Activated CD4-positive, alpha-beta T cell treated with anti-CD3 and anti-CD28 coated beads for 4 hours (primary cell): ENCODE results near the gene TBR1.
A peak's percentile ranks its signal among the peaks of the same experiment; 100 is the strongest.

ENCODE experiments used
- DNase-seq, 2 donors: peaks; one replicate each; pipeline ENCODE4 v3.0.0-alpha.2; 2020

TBR1 gene

DNA sequence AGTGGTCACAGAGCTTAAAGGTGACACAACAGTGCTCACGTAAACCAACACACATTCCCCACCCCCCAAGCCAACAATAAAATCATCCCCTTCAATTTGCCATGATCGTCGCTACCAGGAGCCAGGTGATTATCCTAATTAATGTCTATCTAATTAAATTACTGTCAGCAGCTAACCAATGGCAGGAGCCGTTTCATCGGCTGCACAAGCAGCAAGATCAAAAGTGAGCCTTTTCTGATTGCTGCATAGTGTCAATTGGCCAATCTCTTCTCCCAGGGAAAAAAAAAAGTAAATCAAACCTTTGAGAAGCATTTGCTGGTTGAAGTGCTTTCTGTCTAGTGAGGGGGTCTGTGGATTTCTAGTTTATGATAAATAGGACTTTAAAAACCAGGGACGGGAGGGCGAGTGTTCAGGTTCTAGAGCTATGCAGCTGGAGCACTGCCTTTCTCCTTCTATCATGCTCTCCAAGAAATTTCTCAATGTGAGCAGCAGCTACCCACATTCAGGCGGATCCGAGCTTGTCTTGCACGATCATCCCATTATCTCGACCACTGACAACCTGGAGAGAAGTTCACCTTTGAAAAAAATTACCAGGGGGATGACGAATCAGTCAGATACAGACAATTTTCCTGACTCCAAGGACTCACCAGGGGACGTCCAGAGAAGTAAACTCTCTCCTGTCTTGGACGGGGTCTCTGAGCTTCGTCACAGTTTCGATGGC, at the start of gene TBR1:
TBR1 (plus strand) TSS at position 311 of the 721 bp plus-strand sequence; CDS start at position 425, 114 bp downstream.
- DNase-seq = no peak

GRCh38 chr2:161367675-161368074, 48.4 kb upstream of the TBR1 start:
- DNase-seq = no peak

- no peak for DNase-seq
Measured at GRCh38 chr2:161369311-161369710, 46.8 kb upstream of the TBR1 start.

DNA sequence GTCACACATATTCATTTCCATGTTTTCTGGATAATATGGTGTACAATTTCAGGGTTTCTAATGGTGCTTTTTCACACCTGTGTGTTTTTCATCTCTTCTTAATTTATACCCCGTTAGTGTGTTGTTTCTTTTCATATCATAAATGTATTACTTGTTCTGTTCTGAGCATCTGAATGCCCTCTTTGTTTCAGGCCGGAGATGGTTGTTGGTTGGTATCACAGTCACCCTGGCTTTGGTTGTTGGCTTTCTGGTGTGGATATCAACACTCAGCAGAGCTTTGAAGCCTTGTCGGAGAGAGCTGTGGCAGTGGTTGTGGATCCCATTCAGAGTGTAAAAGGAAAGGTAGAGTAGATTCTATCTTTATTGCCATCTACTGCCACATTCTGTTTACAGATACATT, 45.1 kb upstream of the TBR1 start:
- no peak for DNase-seq

DNA sequence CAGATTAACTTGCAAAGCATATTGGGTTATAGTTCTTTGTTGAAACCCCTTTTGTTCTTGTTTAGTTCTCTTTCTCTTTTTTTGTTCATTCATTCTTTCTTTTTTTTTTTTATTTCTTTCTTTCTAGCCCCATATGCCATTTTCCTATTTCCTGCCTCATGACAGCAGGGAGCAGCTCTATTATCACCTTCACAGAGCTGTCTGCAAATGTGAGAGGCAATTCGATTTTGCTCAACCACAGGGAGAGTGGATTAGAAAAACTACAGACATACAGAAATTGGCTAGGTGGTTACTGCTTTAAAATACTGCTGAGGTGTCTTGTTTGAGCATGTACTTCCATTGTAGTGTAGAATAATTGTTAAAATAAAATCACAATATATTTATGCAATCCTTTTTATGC, 44.2 kb upstream of the TBR1 start:
- DNase-seq = no peak

DNA sequence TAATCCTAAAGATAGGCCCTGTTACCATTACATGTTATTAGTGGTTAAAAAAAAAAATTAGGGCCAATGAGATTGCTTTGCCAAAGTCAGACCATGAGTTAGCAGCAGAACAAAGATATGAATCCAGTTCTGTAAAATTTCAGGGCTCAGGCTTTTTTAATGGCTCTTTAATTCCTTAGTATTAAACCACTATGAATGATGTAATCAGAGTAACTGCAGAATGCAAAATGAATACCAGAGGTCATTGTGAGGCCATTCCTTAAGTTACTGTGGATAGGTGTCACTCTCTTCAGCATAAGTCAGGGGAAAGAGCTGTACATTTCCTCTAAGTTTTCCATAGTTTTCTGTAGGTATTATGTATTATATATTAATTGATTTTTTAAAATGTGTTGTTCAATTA, 42.2 kb upstream of the TBR1 start:
- DNase-seq = no peak

- DNase-seq = no peak
Measured at GRCh38 chr2:161374446-161374845, 41.7 kb upstream of the TBR1 start.

- no peak for DNase-seq
Measured at GRCh38 chr2:161379740-161380139, 36.4 kb upstream of the TBR1 start.

DNA sequence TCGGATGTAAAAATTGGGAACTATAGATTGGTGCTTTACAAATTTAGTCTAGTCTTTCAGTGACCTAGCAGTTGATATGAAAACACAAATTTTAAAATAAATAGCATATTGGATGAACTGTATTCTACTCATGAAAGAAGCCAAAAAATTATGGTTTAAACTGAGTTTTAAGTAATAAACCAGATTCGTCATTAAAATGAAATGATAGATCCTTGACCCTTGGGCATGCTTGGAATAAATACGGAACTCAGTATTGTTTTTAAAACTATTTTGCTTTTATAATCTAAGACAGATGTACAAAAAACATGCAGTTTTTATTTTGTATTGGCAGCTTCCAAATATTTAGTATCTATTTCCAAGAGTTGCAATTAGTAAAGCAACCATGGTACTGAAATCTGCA, 34.6 kb upstream of the TBR1 start:
- no peak for DNase-seq

- no peak for DNase-seq
Measured at GRCh38 chr2:161382747-161383146, 33.4 kb upstream of the TBR1 start.

GRCh38 chr2:161384864-161385263, 31.2 kb upstream of the TBR1 start:
- peak in 1 of 2 donors; percentile 2 for DNase-seq

DNA sequence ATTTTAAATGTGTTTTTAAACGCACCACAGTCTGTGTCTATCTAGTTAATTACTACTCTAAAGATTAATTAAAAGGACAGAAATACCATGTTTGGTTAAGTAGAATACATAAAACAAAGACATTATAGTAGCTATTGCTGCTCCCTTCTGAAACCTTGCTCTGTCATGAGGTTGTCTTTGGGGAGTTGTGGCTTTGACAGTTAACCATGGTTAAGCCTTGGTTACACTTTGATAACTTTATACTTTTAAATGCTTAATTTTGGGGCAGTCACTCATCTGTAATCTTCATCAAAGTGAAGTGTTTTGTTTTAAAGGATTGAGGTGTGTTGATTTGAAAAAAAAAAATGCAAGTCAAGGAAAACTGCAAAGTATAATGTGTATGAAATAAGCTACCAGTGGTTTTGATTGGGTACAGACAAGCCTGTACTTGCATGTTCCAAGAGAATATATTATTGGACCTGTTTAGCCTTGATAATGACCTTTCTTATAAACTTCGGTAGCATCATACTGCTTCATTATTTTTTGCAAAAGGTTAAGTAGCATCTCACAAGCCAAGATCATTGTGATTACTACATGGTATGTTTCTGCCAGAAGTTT, 29.8 kb upstream of the TBR1 start:
- DNase-seq = no peak

DNA sequence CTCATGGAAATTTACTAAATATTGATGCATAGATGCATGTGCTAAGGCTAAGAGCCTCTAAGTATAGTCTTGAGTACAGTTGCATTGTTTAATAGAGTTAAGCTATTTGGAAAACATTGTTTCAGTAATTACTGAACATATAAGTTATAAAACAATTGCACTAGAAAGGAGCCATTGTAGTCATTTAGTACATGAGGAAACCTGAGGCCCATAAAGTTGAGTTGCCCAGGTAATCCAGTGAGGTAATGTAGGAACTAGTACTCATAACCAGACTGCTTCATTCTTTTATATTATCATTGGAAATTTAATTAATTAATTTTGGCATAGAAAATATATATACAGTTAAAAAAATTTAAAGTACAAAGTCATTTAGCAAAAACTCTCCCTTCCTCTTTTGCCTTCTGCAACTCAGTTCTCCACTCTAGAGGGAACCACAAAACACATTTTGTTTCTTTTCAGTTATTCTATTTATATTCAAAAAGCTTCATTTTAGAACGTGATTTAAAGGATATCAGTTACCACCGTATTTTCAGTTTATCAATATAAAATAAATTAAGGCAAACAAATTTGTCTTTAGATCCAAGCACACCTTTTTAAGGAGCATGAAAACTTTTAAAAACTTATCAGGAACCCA, 27.8 kb upstream of the TBR1 start:
- DNase-seq = no peak

DNA sequence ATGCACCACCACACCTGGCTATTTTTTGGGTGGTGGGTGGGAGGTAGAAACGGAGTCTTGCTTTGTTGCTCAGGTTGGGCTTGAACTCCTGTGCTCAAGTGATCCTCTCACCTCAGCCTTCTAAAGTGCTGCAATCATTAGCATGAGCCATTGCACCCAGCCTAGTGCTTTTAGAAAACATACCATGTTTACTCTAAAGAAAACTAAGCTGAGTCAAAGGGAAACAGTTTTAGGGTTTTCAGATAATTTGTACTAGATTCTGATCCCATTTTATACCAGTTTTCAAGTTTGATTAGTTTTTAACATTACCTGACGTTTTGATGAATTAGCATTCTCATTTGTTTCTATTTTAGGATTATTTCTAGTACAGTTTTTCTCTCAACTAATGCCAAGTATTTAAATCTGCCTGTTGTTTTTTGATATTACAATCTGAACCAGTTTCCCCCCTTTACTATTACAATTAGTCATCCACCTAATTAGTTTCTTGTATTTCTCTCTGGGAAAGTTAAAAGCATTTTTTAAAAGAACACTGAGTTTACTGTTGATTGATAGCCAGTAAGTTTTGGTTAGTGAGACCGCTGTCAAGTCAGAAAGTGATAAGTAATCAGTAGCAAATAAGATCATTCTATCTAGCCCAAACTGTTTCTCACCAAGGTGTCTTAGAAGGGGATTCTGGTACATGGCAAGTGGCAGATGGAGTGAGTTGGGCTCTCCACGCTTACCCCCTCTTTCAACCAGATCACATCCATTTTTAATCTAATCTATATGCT, 24.2 kb upstream of the TBR1 start:
- DNase-seq = no peak

DNA sequence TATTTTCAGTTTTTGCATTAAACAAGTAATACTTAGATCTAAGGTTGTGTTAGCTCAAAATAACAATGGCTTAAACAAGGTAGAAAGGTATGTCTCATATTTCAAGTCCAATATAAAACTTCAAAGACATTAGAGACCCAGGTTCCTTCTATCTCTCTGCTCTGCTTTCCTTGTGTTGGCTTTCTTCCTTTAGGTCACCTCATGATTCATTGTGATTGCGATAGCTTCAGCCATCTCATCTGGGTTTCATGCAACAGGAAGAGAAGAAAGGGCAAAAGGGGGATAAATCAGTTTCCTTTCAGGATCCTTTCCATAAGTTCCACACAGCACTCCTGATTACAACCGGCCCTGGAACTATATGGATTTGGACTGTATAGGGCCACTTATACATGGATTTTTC, 16.0 kb upstream of the TBR1 start:
- no peak for DNase-seq

GRCh38 chr2:161402297-161402696, 13.8 kb upstream of the TBR1 start:
- DNase-seq = no peak

DNA sequence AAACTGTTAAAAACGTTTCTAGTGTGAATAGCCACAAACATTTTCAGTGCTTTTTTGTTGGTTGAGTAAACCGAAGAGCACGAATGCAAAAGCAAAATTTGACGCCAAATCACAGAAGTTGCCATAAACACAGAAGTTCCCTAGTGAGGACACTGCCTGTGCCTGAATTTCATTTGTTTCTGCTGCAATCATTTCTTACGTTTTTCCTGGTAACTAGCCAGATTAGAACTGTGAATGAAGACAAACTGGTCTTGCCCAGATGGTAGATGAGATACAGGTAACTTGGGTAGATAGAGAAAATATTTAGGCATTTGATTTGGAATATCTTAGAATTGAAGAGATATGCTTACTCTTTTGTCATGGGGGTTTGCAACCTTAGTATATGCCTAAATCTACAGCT, 9.8 kb upstream of the TBR1 start:
- no peak for DNase-seq

- no peak for DNase-seq
Measured at GRCh38 chr2:161407597-161407996, 8.5 kb upstream of the TBR1 start.

DNA sequence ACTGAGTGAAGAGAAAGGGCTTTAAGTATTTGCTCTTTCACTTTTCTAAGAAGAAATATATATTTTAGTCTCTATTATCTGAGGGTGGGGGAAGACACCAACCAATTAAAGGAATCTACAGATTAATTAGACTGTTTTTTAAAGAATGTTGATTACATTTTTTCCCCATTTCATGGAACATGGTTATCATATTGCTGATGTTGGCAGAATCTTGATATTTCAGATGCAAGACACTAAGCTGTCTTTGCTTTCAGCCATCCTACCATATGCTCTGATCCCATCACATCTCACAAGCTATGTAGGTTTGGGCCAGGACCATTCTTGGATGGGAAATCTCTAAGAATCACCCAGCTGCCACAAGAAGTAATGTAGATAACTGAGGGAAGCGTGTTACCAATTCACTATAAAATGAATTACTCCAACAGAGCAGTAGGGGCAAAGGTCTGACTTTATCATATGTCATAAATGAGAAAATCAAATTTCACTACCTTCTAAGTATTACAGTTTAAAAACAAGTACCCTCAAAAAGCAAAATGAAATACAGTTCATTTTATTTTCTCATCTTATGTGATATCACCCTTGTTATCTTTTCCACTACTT, 6.7 kb upstream of the TBR1 start:
- no peak for DNase-seq

DNA sequence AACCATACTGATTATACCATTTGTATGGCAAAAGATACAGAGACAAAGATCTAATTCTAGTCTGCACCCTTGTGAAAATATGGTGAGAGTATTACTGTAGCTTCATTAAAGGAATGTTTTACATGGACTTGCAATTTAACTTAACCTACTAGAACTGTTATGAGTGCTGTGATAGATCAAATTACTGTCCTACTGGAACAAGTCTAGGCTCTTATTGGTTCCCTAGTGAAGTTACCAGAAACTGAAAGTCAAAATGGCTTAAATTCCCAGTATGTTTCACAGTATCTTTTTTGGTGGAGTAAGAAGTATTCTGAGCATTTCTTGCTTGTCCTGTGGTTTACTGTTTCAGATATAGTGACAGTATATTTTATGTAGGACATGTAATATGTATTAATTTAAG, 3.8 kb upstream of the TBR1 start:
- DNase-seq = no peak

GRCh38 chr2:161414042-161415033, 1.8 kb upstream of the TBR1 start:
- DNase-seq = no peak
